KOPT-K1 (cell line): Measurements from ENCODE around the gene PTTG1IP.

Source experiments
- H3K27ac ChIP-seq: fragments of 200-600 bp; sonication (generic); 2 replicates; pipeline ENCODE4 v1.5.1; 2016; ENCODE audit warnings: antibody characterized with exemption, mild to moderate bottlenecking, low read depth, low read length; ENCODE audit not compliant: poor library complexity, severe bottlenecking
- H3K36me3 ChIP-seq: fragments of 200-600 bp; sonication (generic); 2 replicates; pipeline ENCODE4 v1.5.1; 2017; ENCODE audit warnings: antibody characterized with exemption, mild to moderate bottlenecking, low read length, moderate library complexity; ENCODE audit not compliant: insufficient read depth
- H3K9me3 ChIP-seq: fragments of 200-600 bp; sonication (generic); 2 replicates; pipeline ENCODE4 v1.5.1; 2017; ENCODE audit warnings: antibody characterized with exemption, low read length, mild to moderate bottlenecking; ENCODE audit not compliant: insufficient read depth, poor library complexity, severe bottlenecking

PTTG1IP gene

GRCh38 chr21:44870748-44871495 lies 2.6 kb downstream of the PTTG1IP start:
- peak overlapping the region; percentile 73 for H3K27ac ChIP-seq
- no peaks in the 10 kb centered on the region for H3K36me3 ChIP-seq
- no peaks in the 10 kb centered on the region for H3K9me3 ChIP-seq

GRCh38 chr21:44869781-44870747 lies 3.4 kb downstream of the PTTG1IP start:
- Histone ChIP-seq H3K27ac (peak overlapping the region; percentile 73), H3K36me3 (peaks cover 5% of the 10 kb centered on the region), H3K9me3 (no peaks in the 10 kb centered on the region)

GRCh38 chr21:44868707-44869106 lies 4.8 kb downstream of the PTTG1IP start:
- Histone ChIP-seq H3K9me3 (no peaks in the 10 kb centered on the region), H3K27ac (peak overlapping the region; percentile 54), H3K36me3 (peaks cover 18% of the 10 kb centered on the region)

- Histone ChIP-seq H3K27ac (peak overlapping the region; percentile 54), H3K36me3 (peaks cover 24% of the 10 kb centered on the region), H3K9me3 (no peaks in the 10 kb centered on the region)
These were observed 5.3 kb downstream of the PTTG1IP start for GRCh38 chr21:44867999-44868700.

GRCh38 chr21:44867464-44867863 lies 6.0 kb downstream of the PTTG1IP start:
- Histone ChIP-seq H3K27ac (peak overlapping the region; percentile 54), H3K36me3 (peaks cover 24% of the 10 kb centered on the region), H3K9me3 (no peaks in the 10 kb centered on the region)

- H3K27ac ChIP-seq = peak overlapping the region; percentile 54
- H3K9me3 ChIP-seq = no peaks in the 10 kb centered on the region
- H3K36me3 ChIP-seq = peaks cover 30% of the 10 kb centered on the region
These were observed 6.7 kb downstream of the PTTG1IP start for GRCh38 chr21:44866780-44867179.

GRCh38 chr21:44865561-44866280 lies 7.8 kb downstream of the PTTG1IP start:
- peak overlapping the region; percentile 54 for H3K27ac ChIP-seq
- peaks cover 38% of the 10 kb centered on the region for H3K36me3 ChIP-seq
- H3K9me3 ChIP-seq = no peaks in the 10 kb centered on the region

- H3K27ac ChIP-seq = no peak overlapping the region
- H3K9me3 ChIP-seq = no peaks in the 10 kb centered on the region
- peaks cover 57% of the 10 kb centered on the region for H3K36me3 ChIP-seq
These were observed 10.4 kb downstream of the PTTG1IP start for GRCh38 chr21:44862869-44863685.

- Histone ChIP-seq H3K27ac (no peak overlapping the region), H3K36me3 (peaks cover 70% of the 10 kb centered on the region), H3K9me3 (no peaks in the 10 kb centered on the region)
These were observed 14.7 kb downstream of the PTTG1IP start for GRCh38 chr21:44858791-44859190.

GRCh38 chr21:44858291-44858690 lies 15.2 kb downstream of the PTTG1IP start:
- H3K27ac ChIP-seq = no peak overlapping the region
- H3K36me3 ChIP-seq = peaks cover 69% of the 10 kb centered on the region
- no peaks in the 10 kb centered on the region for H3K9me3 ChIP-seq

GRCh38 chr21:44857127-44857892 lies 16.2 kb downstream of the PTTG1IP start:
- peaks cover 70% of the 10 kb centered on the region for H3K36me3 ChIP-seq

GRCh38 chr21:44856131-44856530 lies 17.4 kb downstream of the PTTG1IP start:
- Histone ChIP-seq H3K9me3 (no peaks in the 10 kb centered on the region), H3K27ac (peak overlapping the region; percentile 77), H3K36me3 (peaks cover 61% of the 10 kb centered on the region)

More at GRCh38 chr21:44857127-44857892, 16.2 kb downstream of the PTTG1IP start:
- no peaks in the 10 kb centered on the region for H3K9me3 ChIP-seq
- no peak overlapping the region for H3K27ac ChIP-seq

GRCh38 chr21:44855572-44855971 lies 17.9 kb downstream of the PTTG1IP start:
- Histone ChIP-seq H3K36me3 (peaks cover 63% of the 10 kb centered on the region), H3K9me3 (no peaks in the 10 kb centered on the region), H3K27ac (peak overlapping the region; percentile 77)
